GM19324 (cell line): ENCODE data around the gene COPS9.
A peak's percentile ranks its signal among the peaks of the same experiment; 100 is the strongest.

Source experiments
- ATAC-seq: cut with Tn5 transposase; IDR thresholded peaks from one replicate; pipeline ENCODE4 v1.9.1; 2021; ENCODE audit warnings: mild to moderate bottlenecking, moderate library complexity; ENCODE audit not compliant: unreplicated experiment, low FRiP score

The COPS9 gene

DNA sequence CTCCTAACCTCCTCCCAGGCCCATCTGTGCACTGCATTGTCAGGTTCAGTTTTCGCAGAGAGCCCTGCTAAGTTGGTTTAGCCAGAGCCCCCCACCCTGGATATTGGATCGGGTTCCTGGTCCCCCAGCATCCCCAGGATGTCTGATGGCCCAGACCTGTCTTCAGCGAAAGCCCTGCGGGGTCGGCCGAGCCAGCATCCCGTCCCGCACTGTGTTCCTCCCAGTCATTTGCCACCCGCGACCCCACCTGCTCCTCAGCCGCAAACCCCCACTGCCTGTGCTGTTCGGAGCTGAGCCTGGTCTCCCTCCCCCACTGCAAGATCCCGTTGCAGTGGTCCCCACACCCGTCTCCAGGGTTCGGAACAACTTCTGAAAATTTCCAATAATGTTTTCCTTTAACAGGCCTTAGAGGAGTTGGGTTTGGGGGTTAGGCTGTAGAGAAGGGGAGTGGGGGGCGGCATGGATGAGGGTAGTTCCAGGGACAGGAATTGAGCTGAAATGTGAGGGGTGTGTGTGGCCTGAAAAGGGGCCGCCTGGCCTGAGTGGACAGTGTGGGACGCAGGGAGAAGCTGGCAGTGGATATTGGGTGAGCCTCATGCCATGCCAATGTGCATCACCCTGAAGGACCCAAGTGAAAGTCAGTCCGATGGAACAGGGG lies 1.6 kb upstream of the COPS9 start:
- no peak for ATAC-seq

GRCh38 chr2:240136671-240137292 lies 677 bp upstream of the COPS9 start:
- peak; percentile 18 for ATAC-seq

DNA sequence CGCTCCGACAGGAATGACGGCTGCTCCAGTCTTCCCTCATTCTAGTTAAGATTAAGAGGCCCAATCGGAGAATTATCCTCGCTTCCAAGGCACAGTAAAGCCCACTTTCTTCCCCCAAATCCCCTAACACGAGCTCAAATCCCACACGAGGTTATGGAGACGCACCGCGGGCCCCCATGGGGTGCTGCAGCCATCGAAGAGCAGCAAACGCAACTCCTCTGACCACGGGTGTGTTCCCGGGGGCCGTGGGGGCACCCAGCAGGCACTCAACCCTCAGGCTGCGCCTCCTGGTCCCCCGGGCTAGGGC lies 446 bp downstream of the COPS9 start:
- no peak for ATAC-seq

DNA sequence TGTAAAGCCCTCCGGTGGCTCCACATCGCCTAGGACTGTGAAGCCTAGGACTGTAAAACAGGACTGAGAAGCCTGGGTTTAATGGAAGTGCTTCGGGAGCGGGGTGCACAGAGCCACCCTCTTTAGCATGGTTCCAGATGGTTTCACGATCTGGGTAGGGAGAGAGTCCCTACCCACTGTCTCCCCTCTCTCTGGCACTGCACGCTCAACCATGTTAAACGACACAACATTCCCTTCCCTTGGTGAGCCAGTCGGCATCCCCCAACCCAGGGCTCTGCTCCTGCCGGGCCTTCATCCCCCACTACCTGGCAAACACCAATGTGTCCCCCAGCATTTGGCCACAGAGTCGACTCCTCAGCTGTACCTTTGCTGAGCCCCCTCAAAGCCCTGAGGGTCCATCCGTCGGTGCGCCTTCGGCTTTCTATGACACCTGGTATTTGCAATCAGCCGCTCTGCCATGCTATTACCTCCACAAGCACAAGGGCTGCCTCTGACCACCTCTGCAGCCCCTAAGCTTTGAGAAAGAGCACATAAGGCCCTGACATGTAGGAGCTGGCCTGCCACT lies 1.1 kb downstream of the COPS9 start:
- no peak for ATAC-seq

DNA sequence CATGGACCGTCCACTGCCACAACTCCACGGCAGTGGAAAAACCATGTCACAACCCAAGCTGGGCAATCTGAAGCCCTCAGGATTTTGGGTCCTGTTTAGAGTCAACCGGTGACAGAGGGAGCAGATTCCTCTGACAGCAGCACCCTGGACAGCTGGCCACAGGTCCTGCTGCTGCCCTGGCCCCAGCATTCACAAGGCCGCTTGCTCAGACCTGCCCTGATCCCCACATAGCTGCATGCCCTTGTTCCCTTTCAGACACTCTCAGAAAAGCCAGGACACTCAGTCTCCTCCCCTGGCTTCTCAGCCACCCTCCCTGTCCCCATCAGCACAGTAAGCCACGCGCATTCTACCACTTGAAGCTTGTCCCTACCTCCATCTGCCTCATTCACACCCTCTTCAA lies 1.6 kb downstream of the COPS9 start:
- no peak for ATAC-seq

DNA sequence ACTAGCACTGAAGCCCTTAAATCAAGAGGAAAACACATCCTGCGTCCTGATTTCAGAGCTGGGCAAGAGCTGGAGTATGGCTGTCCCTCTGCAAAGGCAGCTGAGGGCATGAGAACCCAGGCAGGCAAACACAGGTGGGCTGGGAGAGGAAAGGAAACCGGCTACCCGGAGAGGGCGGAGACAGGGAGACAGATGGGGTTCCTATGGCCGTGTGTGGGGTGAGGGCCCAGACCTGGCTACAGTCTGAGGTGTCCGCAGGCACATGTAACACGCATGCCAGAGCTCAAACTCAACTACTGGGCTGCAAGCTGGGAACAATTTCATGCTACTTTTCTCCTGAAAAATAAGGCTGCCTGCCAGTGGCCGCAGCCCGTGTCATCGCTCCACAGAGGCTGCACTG lies 2.7 kb downstream of the COPS9 start:
- no peak for ATAC-seq

DNA sequence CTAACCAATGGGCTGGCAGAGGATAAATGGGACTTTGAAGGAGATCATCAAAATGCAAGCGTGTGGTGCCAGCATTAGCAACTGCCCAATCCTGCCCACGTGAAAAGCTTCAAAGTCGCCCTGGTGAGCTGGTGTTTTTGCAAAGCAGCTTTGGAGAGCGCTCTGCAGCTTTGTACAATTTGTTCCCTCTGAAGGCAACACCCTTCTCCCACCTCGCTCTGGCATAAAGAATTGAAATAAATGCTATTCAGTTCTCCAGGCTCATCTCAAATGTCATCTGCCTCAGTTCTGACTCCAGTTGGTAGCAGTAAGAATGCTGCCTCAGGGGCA lies 3.5 kb downstream of the COPS9 start:
- no peak for ATAC-seq

DNA sequence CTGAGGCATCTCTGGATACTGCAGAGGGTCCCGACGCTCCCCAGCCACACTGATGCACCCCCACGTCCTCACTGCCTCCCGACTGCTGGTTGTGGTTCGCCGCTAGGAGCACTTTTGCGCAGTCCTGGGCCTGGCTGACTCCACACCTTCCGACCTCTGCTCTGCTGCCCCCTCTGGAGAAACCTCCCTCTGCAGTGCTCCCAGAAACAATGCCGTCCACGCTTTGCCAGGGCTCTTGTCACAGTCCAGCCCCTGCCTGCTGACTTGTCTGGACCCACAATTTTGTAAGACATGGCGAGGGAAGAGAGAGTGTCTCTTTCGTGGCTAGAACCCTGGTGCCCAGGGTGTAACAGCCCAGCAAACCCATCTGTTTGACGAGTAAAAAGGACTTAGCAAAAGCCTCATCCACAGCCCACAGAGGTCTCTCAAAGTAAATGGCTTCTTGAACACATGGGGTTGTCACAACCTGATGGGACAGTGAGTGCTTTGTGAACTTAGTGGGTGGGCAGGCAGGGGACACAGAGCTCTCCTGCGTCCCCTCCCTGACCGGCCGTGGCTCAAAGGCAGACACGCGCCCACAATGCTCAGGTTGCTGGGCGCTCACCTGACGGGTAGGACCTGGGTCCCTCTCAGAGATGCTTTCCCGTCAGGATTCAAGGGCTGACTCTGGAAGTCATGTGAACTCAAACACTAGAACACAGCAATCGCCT lies 4.0 kb downstream of the COPS9 start:
- no peak for ATAC-seq

DNA sequence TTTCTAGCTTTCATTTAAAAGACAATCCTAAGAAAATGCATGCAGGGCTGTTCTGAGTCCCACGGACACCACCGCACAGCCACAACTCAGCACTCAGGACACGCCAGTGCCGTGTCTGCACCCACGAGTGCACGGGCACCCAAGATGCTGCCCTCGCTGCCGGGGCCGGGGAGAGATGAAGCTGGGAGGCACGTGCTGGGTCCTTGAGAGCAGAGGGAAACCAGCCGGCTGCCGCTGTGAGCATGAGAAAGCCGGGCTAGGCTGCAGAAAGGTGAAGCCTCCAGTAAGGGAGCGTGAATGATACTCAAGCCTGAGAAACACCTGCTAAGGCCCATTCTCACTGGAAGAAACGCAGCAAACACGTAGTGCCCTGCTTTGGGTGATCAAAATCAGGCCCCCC lies 4.8 kb downstream of the COPS9 start:
- ATAC-seq, result no peak

- no peak for ATAC-seq
Observed at GRCh38 chr2:240130393-240131195, 5.5 kb downstream of the COPS9 start.

- ATAC-seq, result no peak
Observed at GRCh38 chr2:240129731-240130392, 6.2 kb downstream of the COPS9 start.

GRCh38 chr2:240129311-240129710 lies 6.8 kb downstream of the COPS9 start:
- ATAC-seq, result no peak

- ATAC-seq, result no peak
Observed at GRCh38 chr2:240128608-240129145, 7.4 kb downstream of the COPS9 start.

DNA sequence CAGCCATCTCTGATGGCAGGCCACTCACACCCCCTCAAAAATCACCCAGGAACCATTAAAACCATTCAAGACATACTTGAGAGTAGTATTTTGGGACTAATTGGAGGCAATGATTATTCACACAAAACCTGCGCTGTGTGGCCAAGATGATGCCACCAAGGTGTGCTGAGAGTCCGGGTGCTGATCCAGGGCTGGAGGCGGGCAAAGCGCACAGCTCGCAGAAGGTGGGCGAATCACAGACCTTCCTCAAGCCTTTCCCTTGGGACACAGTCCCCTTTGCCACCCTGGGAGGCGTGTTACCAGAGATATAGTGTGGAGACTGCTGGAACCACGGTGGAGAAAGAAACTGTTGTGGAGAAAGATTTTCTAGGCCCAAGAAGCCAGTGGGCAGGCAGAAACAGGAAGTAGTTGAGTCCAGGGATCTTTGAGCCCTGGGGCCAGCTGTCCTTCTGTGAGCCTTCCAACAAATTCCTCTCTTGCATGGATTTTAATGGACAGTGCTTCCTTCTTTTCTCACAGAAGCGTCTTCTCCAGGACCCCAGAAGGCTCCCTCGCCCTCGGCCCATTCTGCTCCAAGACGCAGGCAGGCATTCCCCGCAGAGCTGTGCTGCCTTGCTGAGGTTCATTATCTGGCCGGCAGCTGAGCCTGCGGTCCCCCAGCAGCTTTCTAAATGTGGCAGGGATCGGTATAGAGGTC lies 8.0 kb downstream of the COPS9 start:
- ATAC-seq, result no peak

- no peak for ATAC-seq
Observed at GRCh38 chr2:240127191-240127750, 8.8 kb downstream of the COPS9 start.

- ATAC-seq, result no peak
Observed at GRCh38 chr2:240126731-240127130, 9.4 kb downstream of the COPS9 start.

DNA sequence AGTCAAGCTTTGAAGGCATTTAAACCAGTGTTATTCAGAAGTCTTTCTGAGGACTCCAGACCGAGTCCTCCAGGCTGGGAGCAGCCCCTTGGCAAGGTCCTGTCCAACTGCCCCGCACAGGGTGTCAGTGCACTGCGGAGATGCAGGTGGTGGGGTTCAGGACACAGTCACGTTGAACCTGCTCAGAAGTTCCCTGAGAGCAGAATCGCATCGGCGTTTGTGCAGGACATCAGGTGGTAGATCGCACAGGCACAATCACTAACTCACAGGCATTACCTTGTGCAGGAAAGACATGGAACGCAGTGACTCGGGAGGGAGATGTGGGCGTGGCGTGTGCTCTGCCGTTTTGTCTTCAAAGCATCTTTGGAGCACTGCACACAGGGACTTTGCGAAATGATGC lies 10.4 kb downstream of the COPS9 start:
- ATAC-seq, result no peak

- ATAC-seq, result no peak
Observed at GRCh38 chr2:240124651-240125030, 11.5 kb downstream of the COPS9 start.

- ATAC-seq, result no peak
Observed at GRCh38 chr2:240123821-240124650, 12.1 kb downstream of the COPS9 start.
